Lung microvascular endothelial cell (primary cell): Measurements from ENCODE around the gene MSRB2. TPM values are rescaled to one million over a fixed set of nuclear protein-coding genes. Genes with fewer than 3 reads are reported as not detected.

Experiments used
- total RNA-seq: library from RNA; depleted of rRNA; stranded (reverse); fragments of >200 nt; gene quantifications from 2 replicates; pipeline ENCODE4 v1.2.1, GENCODE V29; 2014

The MSRB2 gene
- total RNA-seq, 1 donor from 2014 or later, result 10.3 TPM

Other genes with a start within 250 kb of the MSRB2 start
- not detected in 2 replicates for gene ARMC3, start 167.5 kb upstream of the MSRB2 start, total RNA-seq
- gene PTF1A, start 96.7 kb downstream of the MSRB2 start, total RNA-seq, result not detected in 2 replicates
- gene C10orf67, start 249.2 kb downstream of the MSRB2 start, total RNA-seq, result not detected in 2 replicates